ENCODE data around the gene VPS50.
A peak's percentile ranks its signal among the peaks of the same experiment; 100 is the strongest.
"Not testable (repeated sequence)": the region's sequence is repeated elsewhere in the genome, so short reads cannot be mapped to it uniquely, and the experiment has no call there.

The VPS50 gene

GRCh38 chr7:93298671-93299070, 66.5 kb downstream of the VPS50 start:
- Histone ChIP-seq H3K27me3 (ENCODE audit: insufficient read depth, low read length) (no peaks in the 10 kb centered on the region), H3K27ac (ENCODE audit: low read depth, low read length) (no peak overlapping the region), H2AFZ (ENCODE audit: low read length, unreplicated experiment) (no peak overlapping the region), H3K4me3 (ENCODE audit: low read depth, low read length) (no peak overlapping the region), H3K79me2 (ENCODE audit: control insufficient read depth, insufficient read depth, low read length, unreplicated experiment) (no peaks in the 10 kb centered on the region), H3K36me3 (ENCODE audit: insufficient read depth, low read length) (no peaks in the 10 kb centered on the region; the same call in 1 of the 2 replicates), H3K4me1 (ENCODE audit: control insufficient read depth, insufficient read depth, low read length, unreplicated experiment) (peaks cover 11% of the 10 kb centered on the region)

- Histone ChIP-seq H3K27me3 (ENCODE audit: insufficient read depth, low read length) (no peaks in the 10 kb centered on the region), H3K4me3 (ENCODE audit: low read depth, low read length) (no peak overlapping the region), H2AFZ (ENCODE audit: low read length, unreplicated experiment) (no peak overlapping the region), H3K4me1 (ENCODE audit: control insufficient read depth, insufficient read depth, low read length, unreplicated experiment) (peaks cover 15% of the 10 kb centered on the region), H3K36me3 (ENCODE audit: insufficient read depth, low read length) (peaks cover 2% of the 10 kb centered on the region; the same call in 1 of the 2 replicates), H3K79me2 (ENCODE audit: control insufficient read depth, insufficient read depth, low read length, unreplicated experiment) (no peaks in the 10 kb centered on the region), H3K27ac (ENCODE audit: low read depth, low read length) (no peak overlapping the region)
Measured at GRCh38 chr7:93301736-93302135, 69.6 kb downstream of the VPS50 start.

GRCh38 chr7:93307131-93307660, 75.0 kb downstream of the VPS50 start:
- Histone ChIP-seq H3K27ac (ENCODE audit: low read depth, low read length) (peak overlapping the region; percentile 74), H3K27me3 (ENCODE audit: insufficient read depth, low read length) (no peaks in the 10 kb centered on the region), H2AFZ (ENCODE audit: low read length, unreplicated experiment) (peak overlapping the region; percentile 56), H3K36me3 (ENCODE audit: insufficient read depth, low read length) (0 out of 2 replicates have a peak, but pooled peaks cover 2% of the 10 kb centered on the region), H3K79me2 (ENCODE audit: control insufficient read depth, insufficient read depth, low read length, unreplicated experiment) (no peaks in the 10 kb centered on the region), H3K4me3 (ENCODE audit: low read depth, low read length) (peak overlapping the region; percentile 45; the same call in 1 of the 2 replicates), H3K4me1 (ENCODE audit: control insufficient read depth, insufficient read depth, low read length, unreplicated experiment) (peaks cover 29% of the 10 kb centered on the region)

GRCh38 chr7:93307943-93308342, 75.8 kb downstream of the VPS50 start:
- Histone ChIP-seq H3K79me2 (ENCODE audit: control insufficient read depth, insufficient read depth, low read length, unreplicated experiment) (no peaks in the 10 kb centered on the region), H2AFZ (ENCODE audit: low read length, unreplicated experiment) (no peak overlapping the region), H3K27ac (ENCODE audit: low read depth, low read length) (peak overlapping the region; percentile 74), H3K4me3 (ENCODE audit: low read depth, low read length) (no peak overlapping the region), H3K27me3 (ENCODE audit: insufficient read depth, low read length) (no peaks in the 10 kb centered on the region), H3K36me3 (ENCODE audit: insufficient read depth, low read length) (0 out of 2 replicates have a peak, but pooled peaks cover 5% of the 10 kb centered on the region), H3K4me1 (ENCODE audit: control insufficient read depth, insufficient read depth, low read length, unreplicated experiment) (peaks cover 29% of the 10 kb centered on the region)

- no peak overlapping the region for H2AFZ ChIP-seq (ENCODE audit: low read length, unreplicated experiment)
- no peak overlapping the region for H3K4me3 ChIP-seq (ENCODE audit: low read depth, low read length)
- no peaks in the 10 kb centered on the region for H3K79me2 ChIP-seq (ENCODE audit: control insufficient read depth, insufficient read depth, low read length, unreplicated experiment)
- H3K36me3 ChIP-seq (ENCODE audit: insufficient read depth, low read length), result 0 out of 2 replicates have a peak, but pooled peaks cover 6% of the 10 kb centered on the region
- peaks cover 38% of the 10 kb centered on the region for H3K4me1 ChIP-seq (ENCODE audit: control insufficient read depth, insufficient read depth, low read length, unreplicated experiment)
- H3K27ac ChIP-seq (ENCODE audit: low read depth, low read length), result no peak overlapping the region
- no peaks in the 10 kb centered on the region for H3K27me3 ChIP-seq (ENCODE audit: insufficient read depth, low read length)
Measured at GRCh38 chr7:93310346-93310745, 78.2 kb downstream of the VPS50 start.

- peaks cover 34% of the 10 kb centered on the region for H3K4me1 ChIP-seq (ENCODE audit: control insufficient read depth, insufficient read depth, low read length, unreplicated experiment)
- H2AFZ ChIP-seq (ENCODE audit: low read length, unreplicated experiment), result no peak overlapping the region
Measured at GRCh38 chr7:93314449-93314848, 82.3 kb downstream of the VPS50 start.

GRCh38 chr7:93315896-93316295, 83.7 kb downstream of the VPS50 start:
- Histone ChIP-seq H3K27me3 (ENCODE audit: insufficient read depth, low read length) (no peaks in the 10 kb centered on the region), H3K4me3 (ENCODE audit: low read depth, low read length) (peak overlapping the region; percentile 35; the same call in 1 of the 2 replicates), H3K36me3 (ENCODE audit: insufficient read depth, low read length) (peaks cover 8% of the 10 kb centered on the region; the same call in 1 of the 2 replicates), H3K4me1 (ENCODE audit: control insufficient read depth, insufficient read depth, low read length, unreplicated experiment) (peaks cover 27% of the 10 kb centered on the region), H3K27ac (ENCODE audit: low read depth, low read length) (peak overlapping the region; percentile 72), H2AFZ (ENCODE audit: low read length, unreplicated experiment) (no peak overlapping the region), H3K79me2 (ENCODE audit: control insufficient read depth, insufficient read depth, low read length, unreplicated experiment) (no peaks in the 10 kb centered on the region)

More at GRCh38 chr7:93314449-93314848, 82.3 kb downstream of the VPS50 start:
- Histone ChIP-seq H3K36me3 (ENCODE audit: insufficient read depth, low read length) (0 out of 2 replicates have a peak, but pooled peaks cover 4% of the 10 kb centered on the region), H3K27ac (ENCODE audit: low read depth, low read length) (no peak overlapping the region), H3K79me2 (ENCODE audit: control insufficient read depth, insufficient read depth, low read length, unreplicated experiment) (no peaks in the 10 kb centered on the region), H3K27me3 (ENCODE audit: insufficient read depth, low read length) (no peaks in the 10 kb centered on the region), H3K4me3 (ENCODE audit: low read depth, low read length) (no peak overlapping the region)

- Histone ChIP-seq H3K27me3 (ENCODE audit: insufficient read depth, low read length) (no peaks in the 10 kb centered on the region), H2AFZ (ENCODE audit: low read length, unreplicated experiment) (no peak overlapping the region), H3K36me3 (ENCODE audit: insufficient read depth, low read length) (peaks cover 13% of the 10 kb centered on the region), H3K4me1 (ENCODE audit: control insufficient read depth, insufficient read depth, low read length, unreplicated experiment) (peaks cover 27% of the 10 kb centered on the region), H3K79me2 (ENCODE audit: control insufficient read depth, insufficient read depth, low read length, unreplicated experiment) (no peaks in the 10 kb centered on the region), H3K4me3 (ENCODE audit: low read depth, low read length) (no peak overlapping the region), H3K27ac (ENCODE audit: low read depth, low read length) (peak overlapping the region; percentile 72)
Measured at GRCh38 chr7:93316730-93317129, 84.6 kb downstream of the VPS50 start.

GRCh38 chr7:93320887-93321286, 88.7 kb downstream of the VPS50 start:
- Histone ChIP-seq H3K36me3 (ENCODE audit: insufficient read depth, low read length) (peaks cover 12% of the 10 kb centered on the region), H3K27ac (ENCODE audit: low read depth, low read length) (no peak overlapping the region), H2AFZ (ENCODE audit: low read length, unreplicated experiment) (no peak overlapping the region)

GRCh38 chr7:93326291-93326690, 94.1 kb downstream of the VPS50 start:
- H3K27ac ChIP-seq (ENCODE audit: low read depth, low read length), result peak overlapping the region; percentile 60
- H2AFZ ChIP-seq (ENCODE audit: low read length, unreplicated experiment), result not testable (repeated sequence)

More at GRCh38 chr7:93320887-93321286, 88.7 kb downstream of the VPS50 start:
- H3K4me1 ChIP-seq (ENCODE audit: control insufficient read depth, insufficient read depth, low read length, unreplicated experiment), result peaks cover 12% of the 10 kb centered on the region
- no peak overlapping the region for H3K4me3 ChIP-seq (ENCODE audit: low read depth, low read length)
- no peaks in the 10 kb centered on the region for H3K79me2 ChIP-seq (ENCODE audit: control insufficient read depth, insufficient read depth, low read length, unreplicated experiment)
- no peaks in the 10 kb centered on the region for H3K27me3 ChIP-seq (ENCODE audit: insufficient read depth, low read length)

GRCh38 chr7:93327006-93327633, 95.0 kb downstream of the VPS50 start:
- peak overlapping the region; percentile 60 for H3K27ac ChIP-seq (ENCODE audit: low read depth, low read length)
- no peak overlapping the region for H2AFZ ChIP-seq (ENCODE audit: low read length, unreplicated experiment)
- H3K4me3 ChIP-seq (ENCODE audit: low read depth, low read length), result no peak overlapping the region
- no peaks in the 10 kb centered on the region for H3K79me2 ChIP-seq (ENCODE audit: control insufficient read depth, insufficient read depth, low read length, unreplicated experiment)
- H3K36me3 ChIP-seq (ENCODE audit: insufficient read depth, low read length), result no peaks in the 10 kb centered on the region
- H3K4me1 ChIP-seq (ENCODE audit: control insufficient read depth, insufficient read depth, low read length, unreplicated experiment), result peaks cover 7% of the 10 kb centered on the region
- no peaks in the 10 kb centered on the region for H3K27me3 ChIP-seq (ENCODE audit: insufficient read depth, low read length)

More at GRCh38 chr7:93326291-93326690, 94.1 kb downstream of the VPS50 start:
- not testable (repeated sequence) for H3K79me2 ChIP-seq (ENCODE audit: control insufficient read depth, insufficient read depth, low read length, unreplicated experiment); H3K27me3 ChIP-seq (ENCODE audit: insufficient read depth, low read length); H3K4me3 ChIP-seq (ENCODE audit: low read depth, low read length); H3K4me1 ChIP-seq (ENCODE audit: control insufficient read depth, insufficient read depth, low read length, unreplicated experiment); H3K36me3 ChIP-seq (ENCODE audit: insufficient read depth, low read length)
